ENCODE measurements around the gene KANK4.

Gene KANK4

GRCh38 chr1:62306065-62306464, 13.2 kb downstream of the KANK4 start:
- no peak overlapping the region for H3K4me3 ChIP-seq (ENCODE audit: low read length in 2 of 2)
- H3K27me3 ChIP-seq (ENCODE audit: control insufficient read depth in 1 of 2, insufficient read depth in 2 of 2, low read length in 2 of 2): peaks cover 0 to 5% of the 10 kb centered on the region in 2 donors
- H3K27ac ChIP-seq (ENCODE audit: low read length): no peak overlapping the region
- no peaks in the 10 kb centered on the region for H3K4me1 ChIP-seq (ENCODE audit: control insufficient read depth, insufficient read depth, low read length)
- no peaks in the 10 kb centered on the region for H3K36me3 ChIP-seq (ENCODE audit: control insufficient read depth in 2 of 2, insufficient read depth in 2 of 2, low read length in 2 of 2)
- H3K9me3 ChIP-seq (ENCODE audit: control insufficient read depth in 2 of 2, low read length in 2 of 2): no peaks in the 10 kb centered on the region
- no peak overlapping the region for H3K9ac ChIP-seq (ENCODE audit: low read length in 2 of 2)

GRCh38 chr1:62304975-62305374, 14.3 kb downstream of the KANK4 start:
- Histone ChIP-seq H3K27me3 (ENCODE audit: control insufficient read depth in 1 of 2, insufficient read depth in 2 of 2, low read length in 2 of 2) (peaks cover 0 to 5% of the 10 kb centered on the region in 2 donors), H3K9ac (ENCODE audit: low read length in 2 of 2) (no peak overlapping the region), H3K9me3 (ENCODE audit: control insufficient read depth in 2 of 2, low read length in 2 of 2) (no peaks in the 10 kb centered on the region), H3K27ac (ENCODE audit: low read length) (no peak overlapping the region), H3K4me1 (ENCODE audit: control insufficient read depth, insufficient read depth, low read length) (no peaks in the 10 kb centered on the region), H3K36me3 (ENCODE audit: control insufficient read depth in 2 of 2, insufficient read depth in 2 of 2, low read length in 2 of 2) (no peaks in the 10 kb centered on the region), H3K4me3 (ENCODE audit: low read length in 2 of 2) (no peak overlapping the region)

- Histone ChIP-seq H3K9me3 (ENCODE audit: control insufficient read depth in 2 of 2, low read length in 2 of 2) (no peaks in the 10 kb centered on the region), H3K9ac (ENCODE audit: low read length in 2 of 2) (no peak overlapping the region), H3K27ac (ENCODE audit: low read length) (no peak overlapping the region), H3K27me3 (ENCODE audit: control insufficient read depth in 1 of 2, insufficient read depth in 2 of 2, low read length in 2 of 2) (peaks cover 0 to 2% of the 10 kb centered on the region in 2 donors), H3K36me3 (ENCODE audit: control insufficient read depth in 2 of 2, insufficient read depth in 2 of 2, low read length in 2 of 2) (no peaks in the 10 kb centered on the region), H3K4me1 (ENCODE audit: control insufficient read depth, insufficient read depth, low read length) (peaks cover 3% of the 10 kb centered on the region), H3K4me3 (ENCODE audit: low read length in 2 of 2) (no peak overlapping the region)
Observed at GRCh38 chr1:62304515-62304914, 14.7 kb downstream of the KANK4 start.

- no peak overlapping the region for H3K27ac ChIP-seq (ENCODE audit: low read length)
Observed at GRCh38 chr1:62301726-62302390, 17.4 kb downstream of the KANK4 start.

GRCh38 chr1:62299426-62300200, 19.6 kb downstream of the KANK4 start:
- H3K4me3 ChIP-seq (ENCODE audit: low read length in 2 of 2): no peak overlapping the region
- no peak overlapping the region for H3K9ac ChIP-seq (ENCODE audit: low read length in 2 of 2)
- H3K27me3 ChIP-seq (ENCODE audit: control insufficient read depth in 1 of 2, insufficient read depth in 2 of 2, low read length in 2 of 2): no peaks in the 10 kb centered on the region
- no peaks in the 10 kb centered on the region for H3K9me3 ChIP-seq (ENCODE audit: control insufficient read depth in 2 of 2, low read length in 2 of 2)
- peaks cover 9% of the 10 kb centered on the region for H3K4me1 ChIP-seq (ENCODE audit: control insufficient read depth, insufficient read depth, low read length)
- no peak overlapping the region for H3K27ac ChIP-seq (ENCODE audit: low read length)
- no peaks in the 10 kb centered on the region for H3K36me3 ChIP-seq (ENCODE audit: control insufficient read depth in 2 of 2, insufficient read depth in 2 of 2, low read length in 2 of 2)

More at GRCh38 chr1:62301726-62302390, 17.4 kb downstream of the KANK4 start:
- H3K27me3 ChIP-seq (ENCODE audit: control insufficient read depth in 1 of 2, insufficient read depth in 2 of 2, low read length in 2 of 2): no peaks in the 10 kb centered on the region
- no peaks in the 10 kb centered on the region for H3K9me3 ChIP-seq (ENCODE audit: control insufficient read depth in 2 of 2, low read length in 2 of 2)
- H3K9ac ChIP-seq (ENCODE audit: low read length in 2 of 2): no peak overlapping the region
- H3K36me3 ChIP-seq (ENCODE audit: control insufficient read depth in 2 of 2, insufficient read depth in 2 of 2, low read length in 2 of 2): no peaks in the 10 kb centered on the region
- H3K4me3 ChIP-seq (ENCODE audit: low read length in 2 of 2): no peak overlapping the region
- peaks cover 3% of the 10 kb centered on the region for H3K4me1 ChIP-seq (ENCODE audit: control insufficient read depth, insufficient read depth, low read length)

- no peak overlapping the region for H3K9ac ChIP-seq (ENCODE audit: low read length in 2 of 2)
- no peaks in the 10 kb centered on the region for H3K9me3 ChIP-seq (ENCODE audit: control insufficient read depth in 2 of 2, low read length in 2 of 2)
- H3K36me3 ChIP-seq (ENCODE audit: control insufficient read depth in 2 of 2, insufficient read depth in 2 of 2, low read length in 2 of 2): no peaks in the 10 kb centered on the region
- no peak overlapping the region for H3K4me3 ChIP-seq (ENCODE audit: low read length in 2 of 2)
- no peak overlapping the region for H3K27ac ChIP-seq (ENCODE audit: low read length)
- peaks cover 0 to 2% of the 10 kb centered on the region in 2 donors for H3K27me3 ChIP-seq (ENCODE audit: control insufficient read depth in 1 of 2, insufficient read depth in 2 of 2, low read length in 2 of 2)
- peaks cover 9% of the 10 kb centered on the region for H3K4me1 ChIP-seq (ENCODE audit: control insufficient read depth, insufficient read depth, low read length)
Observed at GRCh38 chr1:62295921-62296491, 23.2 kb downstream of the KANK4 start.

- H3K4me1 ChIP-seq (ENCODE audit: control insufficient read depth, insufficient read depth, low read length): peaks cover 6% of the 10 kb centered on the region
- H3K27ac ChIP-seq (ENCODE audit: low read length): no peak overlapping the region
- H3K4me3 ChIP-seq (ENCODE audit: low read length in 2 of 2): no peak overlapping the region
- H3K27me3 ChIP-seq (ENCODE audit: control insufficient read depth in 1 of 2, insufficient read depth in 2 of 2, low read length in 2 of 2): peaks cover 0 to 2% of the 10 kb centered on the region in 2 donors
- H3K36me3 ChIP-seq (ENCODE audit: control insufficient read depth in 2 of 2, insufficient read depth in 2 of 2, low read length in 2 of 2): no peaks in the 10 kb centered on the region
- no peaks in the 10 kb centered on the region for H3K9me3 ChIP-seq (ENCODE audit: control insufficient read depth in 2 of 2, low read length in 2 of 2)
- H3K9ac ChIP-seq (ENCODE audit: low read length in 2 of 2): no peak overlapping the region
Observed at GRCh38 chr1:62294261-62294660, 25.0 kb downstream of the KANK4 start.

- Histone ChIP-seq H3K9me3 (ENCODE audit: control insufficient read depth in 2 of 2, low read length in 2 of 2) (no peaks in the 10 kb centered on the region), H3K27ac (ENCODE audit: low read length) (no peak overlapping the region), H3K4me3 (ENCODE audit: low read length in 2 of 2) (no peak overlapping the region), H3K27me3 (ENCODE audit: control insufficient read depth in 1 of 2, insufficient read depth in 2 of 2, low read length in 2 of 2) (peaks cover 8 to 16% of the 10 kb centered on the region in 2 donors), H3K4me1 (ENCODE audit: control insufficient read depth, insufficient read depth, low read length) (no peaks in the 10 kb centered on the region), H3K9ac (ENCODE audit: low read length in 2 of 2) (no peak overlapping the region), H3K36me3 (ENCODE audit: control insufficient read depth in 2 of 2, insufficient read depth in 2 of 2, low read length in 2 of 2) (no peaks in the 10 kb centered on the region)
Observed at GRCh38 chr1:62288662-62289061, 30.6 kb downstream of the KANK4 start.

GRCh38 chr1:62288224-62288623, 31.0 kb downstream of the KANK4 start:
- Histone ChIP-seq H3K4me3 (ENCODE audit: low read length in 2 of 2) (no peak overlapping the region), H3K9ac (ENCODE audit: low read length in 2 of 2) (no peak overlapping the region), H3K9me3 (ENCODE audit: control insufficient read depth in 2 of 2, low read length in 2 of 2) (no peaks in the 10 kb centered on the region), H3K27me3 (ENCODE audit: control insufficient read depth in 1 of 2, insufficient read depth in 2 of 2, low read length in 2 of 2) (peaks cover 8 to 16% of the 10 kb centered on the region in 2 donors), H3K27ac (ENCODE audit: low read length) (no peak overlapping the region), H3K36me3 (ENCODE audit: control insufficient read depth in 2 of 2, insufficient read depth in 2 of 2, low read length in 2 of 2) (no peaks in the 10 kb centered on the region), H3K4me1 (ENCODE audit: control insufficient read depth, insufficient read depth, low read length) (no peaks in the 10 kb centered on the region)

- Histone ChIP-seq H3K27ac (ENCODE audit: low read length) (no peak overlapping the region), H3K4me3 (ENCODE audit: low read length in 2 of 2) (no peak overlapping the region), H3K27me3 (ENCODE audit: control insufficient read depth in 1 of 2, insufficient read depth in 2 of 2, low read length in 2 of 2) (peaks cover 12 to 14% of the 10 kb centered on the region in 2 donors), H3K4me1 (ENCODE audit: control insufficient read depth, insufficient read depth, low read length) (peaks cover 3% of the 10 kb centered on the region), H3K9me3 (ENCODE audit: control insufficient read depth in 2 of 2, low read length in 2 of 2) (no peaks in the 10 kb centered on the region), H3K9ac (ENCODE audit: low read length in 2 of 2) (no peak overlapping the region), H3K36me3 (ENCODE audit: control insufficient read depth in 2 of 2, insufficient read depth in 2 of 2, low read length in 2 of 2) (no peaks in the 10 kb centered on the region)
Observed at GRCh38 chr1:62286786-62287224, 32.4 kb downstream of the KANK4 start.
